Measurements from ENCODE around the gene OR10A3.

- TF ChIP-seq SRF (IDR thresholded peaks at IDR 0.05; ENCODE audit: low read depth) (no peak), TCF7L2 (IDR thresholded peaks at IDR 0.05; ENCODE audit: borderline replicate concordance, extremely low read depth, insufficient read depth, insufficient read length) (no peak), ZNF274 (IDR thresholded peaks at IDR 0.05; ENCODE audit: low read depth, low read length) (no peak), CTCF (IDR thresholded peaks at IDR 0.05 in 2 of 3, conservative IDR thresholded peaks at IDR 0.05 in 1 of 3; ENCODE audit: borderline replicate concordance in 1 of 3, insufficient read depth in 1 of 3, low read depth in 2 of 3, low read length in 2 of 3) (no peak), EZH2 (IDR thresholded peaks at IDR 0.05) (no peak), POLR2A (IDR thresholded peaks at IDR 0.05; ENCODE audit: borderline replicate concordance, extremely low read depth, insufficient read depth, insufficient read length) (no peak), RAD21 (IDR thresholded peaks at IDR 0.05; ENCODE audit: low read depth) (no peak), MAX (IDR thresholded peaks at IDR 0.05) (no peak), SP1 (IDR thresholded peaks at IDR 0.05; ENCODE audit: low read depth) (no peak), FOSL1 (IDR thresholded peaks at IDR 0.05; ENCODE audit: low read depth) (no peak)
Observed at GRCh38 chr11:7944123-7944522, 2.6 kb upstream of the OR10A3 start.
